HG03571 (cell line): ENCODE measurements around the gene BORCS5.
A peak's percentile ranks its signal among the peaks of the same experiment; 100 is the strongest.
"Not testable (repeated sequence)": the region's sequence is repeated elsewhere in the genome, so short reads cannot be mapped to it uniquely, and the experiment has no call there.

Experiments used
- ATAC-seq: cut with Tn5 transposase; IDR thresholded peaks from one replicate; pipeline ENCODE4 v1.9.1; 2021; ENCODE audit not compliant: unreplicated experiment

Gene BORCS5

DNA sequence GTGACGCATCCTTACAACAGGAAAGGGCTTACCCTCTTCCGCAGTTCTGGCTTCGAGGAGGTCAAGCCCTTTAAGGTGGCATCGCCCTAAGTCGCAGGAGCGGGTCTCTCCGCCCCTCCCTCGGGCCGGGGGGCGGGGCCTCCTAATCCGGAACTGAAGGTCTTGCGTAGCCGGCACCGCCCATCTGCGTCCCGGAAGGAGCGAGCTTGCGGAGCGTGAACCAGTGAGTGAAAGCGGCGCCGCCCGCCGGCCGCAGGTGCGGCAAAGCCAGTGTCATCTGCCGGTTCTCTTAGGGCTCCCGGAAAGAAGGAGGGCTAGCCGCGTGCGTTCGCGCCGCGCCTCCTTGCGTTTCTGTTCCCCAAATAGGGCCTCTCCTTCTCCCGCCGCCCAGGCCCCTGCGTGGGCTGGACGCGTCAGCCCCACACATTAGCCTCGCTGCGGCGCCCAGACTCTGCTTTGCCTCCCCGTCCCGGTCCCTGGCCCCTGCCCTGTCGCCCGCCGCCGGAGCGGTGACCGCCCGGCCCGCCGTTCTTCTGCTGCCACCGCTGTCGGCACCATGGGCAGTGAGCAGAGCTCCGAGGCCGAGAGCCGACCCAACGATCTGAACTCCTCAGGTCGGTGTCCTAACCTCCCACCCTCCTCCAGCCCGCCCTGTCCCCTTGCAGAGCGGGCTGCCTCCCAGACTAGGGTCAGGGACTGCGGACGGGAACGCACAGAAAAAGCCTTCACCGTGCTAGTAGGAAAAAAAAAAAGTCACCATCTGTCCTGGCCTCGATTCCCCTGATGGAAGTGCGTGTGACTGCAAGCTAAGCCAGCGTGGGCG lies at the start of gene BORCS5:
Gene BORCS5, plus strand, starts transcription at position 183 of the 823 bp plus-strand sequence. Its CDS starts 374 bp downstream, at position 557.
- ATAC-seq = peak; percentile 84

DNA sequence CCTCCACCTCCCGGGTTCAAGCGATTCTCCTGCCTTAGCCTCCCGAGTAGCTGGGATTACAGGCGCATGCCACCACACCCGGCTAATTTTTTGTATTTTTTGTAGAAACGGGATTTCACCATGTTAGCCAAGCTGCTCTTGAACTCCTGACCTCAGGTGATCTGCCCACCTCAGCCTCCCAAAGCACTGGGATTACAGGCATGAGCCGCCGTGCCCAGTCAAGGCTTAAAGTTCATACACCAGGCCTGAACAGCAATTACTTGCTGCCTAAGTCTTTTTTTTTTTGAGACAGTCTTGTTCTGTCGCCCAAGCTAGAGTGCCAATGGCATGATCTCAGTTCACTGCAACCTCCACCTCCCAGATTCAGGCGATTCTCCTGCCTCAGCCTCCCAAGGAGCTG lies 46.2 kb upstream of the BORCS5 start:
- not testable (repeated sequence) for ATAC-seq

DNA sequence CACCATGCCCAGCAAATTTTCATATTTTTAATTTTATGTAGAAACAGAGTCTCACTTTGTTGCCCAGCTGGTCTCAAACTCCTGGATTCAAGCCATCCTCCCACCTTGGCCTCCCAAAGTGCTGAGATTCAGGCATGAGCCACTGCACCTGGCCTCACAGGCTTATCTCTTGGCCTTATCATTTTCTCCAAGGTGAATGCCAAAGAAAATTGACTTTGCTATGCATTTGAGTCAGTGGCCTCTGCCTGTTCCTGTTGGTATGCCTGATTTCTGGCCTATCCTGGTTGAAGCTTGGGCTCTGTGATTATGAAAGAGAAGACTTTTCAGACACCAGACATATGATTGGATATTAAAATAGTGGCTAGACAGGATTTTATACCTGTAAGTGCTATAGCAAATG lies 41.0 kb upstream of the BORCS5 start:
- ATAC-seq = no peak

DNA sequence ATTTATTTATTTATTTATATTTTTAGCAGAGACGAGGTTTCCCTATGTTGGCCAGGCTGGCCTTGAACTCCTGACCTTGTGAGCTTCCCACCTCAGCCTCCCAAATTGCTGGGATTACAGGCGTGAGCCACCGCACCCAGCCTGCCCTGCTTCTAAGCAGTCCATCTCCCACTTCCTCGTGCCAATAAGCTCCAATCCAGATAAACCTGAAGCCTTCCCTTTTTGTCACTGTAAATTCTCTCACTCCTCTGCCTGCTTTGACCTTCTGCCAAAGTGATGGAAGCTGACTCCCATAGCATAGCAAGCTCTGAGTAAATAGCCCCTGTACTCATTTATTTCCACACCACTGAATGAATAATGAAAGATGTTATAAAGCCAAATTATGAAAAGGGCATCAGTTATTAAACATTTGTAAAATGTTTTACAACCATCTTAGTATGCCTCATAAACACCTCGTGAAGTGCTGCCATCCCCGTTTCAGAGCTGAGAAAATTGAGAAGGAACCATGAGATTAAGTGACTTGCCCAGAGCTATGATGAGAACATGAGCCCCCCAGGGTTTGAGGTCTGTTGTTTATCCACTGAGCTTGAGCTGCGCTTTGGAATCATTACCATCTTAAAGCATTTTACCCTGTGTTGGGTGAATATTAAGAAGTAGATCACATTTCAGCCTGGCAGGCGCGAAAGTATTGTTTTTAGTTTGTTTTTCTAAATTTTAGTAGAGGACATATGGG lies 37.3 kb upstream of the BORCS5 start:
- ATAC-seq = no peak

- no peak for ATAC-seq
Observed at GRCh38 chr12:12323118-12323517, 33.8 kb upstream of the BORCS5 start.

DNA sequence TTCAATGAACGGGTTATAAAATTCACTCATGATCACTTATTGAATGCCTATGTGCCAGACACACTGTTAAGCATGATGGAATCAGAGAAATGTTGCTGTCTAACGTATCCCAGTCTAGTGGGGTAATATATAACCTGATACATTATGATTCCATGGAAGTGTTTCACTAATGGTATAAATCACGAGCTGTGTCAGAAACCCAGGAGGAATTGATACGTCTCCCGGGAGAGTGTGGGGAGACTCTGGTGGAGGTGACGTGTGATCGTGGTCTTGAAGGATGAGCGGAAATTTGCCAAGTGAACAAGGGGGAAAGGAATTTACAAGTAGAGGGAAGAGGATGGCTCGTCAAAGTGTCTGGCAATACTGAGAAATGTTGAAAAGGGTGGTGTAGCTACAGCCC lies 33.3 kb upstream of the BORCS5 start:
- ATAC-seq = no peak

- no peak for ATAC-seq
Observed at GRCh38 chr12:12326262-12326661, 30.6 kb upstream of the BORCS5 start.

DNA sequence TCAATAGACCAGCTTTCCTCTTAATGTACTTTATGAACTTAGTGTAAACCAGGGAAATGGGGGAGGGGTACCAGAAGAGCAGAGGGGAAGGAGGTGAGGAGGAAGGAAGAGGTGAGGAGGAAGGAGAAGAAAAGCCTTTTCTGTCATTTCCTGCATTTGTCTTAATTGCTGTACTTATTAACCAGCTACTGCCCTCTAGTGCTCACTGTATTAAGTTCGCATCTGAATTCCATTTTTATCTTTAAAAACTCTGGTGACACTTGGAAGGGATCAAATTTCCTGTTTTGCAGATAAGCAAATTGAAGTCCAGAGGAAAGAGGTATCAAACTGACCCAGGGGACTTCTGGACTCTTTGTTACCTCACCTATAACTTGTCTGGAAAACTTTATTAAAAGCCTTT lies 29.1 kb upstream of the BORCS5 start:
- no peak for ATAC-seq

DNA sequence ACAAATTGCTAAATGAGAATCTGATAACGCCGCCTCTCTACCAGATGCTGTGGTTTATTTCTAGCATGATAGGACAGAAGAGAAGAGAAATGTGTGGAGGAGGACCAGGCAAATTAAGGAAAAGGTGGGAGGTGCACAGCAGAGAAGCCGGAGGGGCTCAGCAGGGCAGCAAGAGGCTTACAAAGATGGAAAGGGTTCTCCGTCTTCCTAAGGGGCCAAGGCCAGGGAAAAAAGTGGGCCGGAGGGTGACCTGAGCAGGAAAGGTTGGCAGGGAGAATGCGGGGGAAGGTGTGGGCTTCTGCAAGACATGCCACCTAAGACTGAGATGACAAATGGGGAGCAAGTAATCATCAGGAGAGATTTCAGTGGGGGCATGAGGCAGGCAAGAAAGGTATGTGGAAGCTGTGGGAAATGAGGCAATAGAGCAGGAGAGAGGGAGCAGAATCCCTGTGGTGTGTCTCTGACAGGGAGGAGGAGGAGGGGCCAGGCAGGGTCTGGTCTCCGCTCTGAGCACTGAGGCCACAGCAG lies 25.6 kb upstream of the BORCS5 start:
- ATAC-seq = no peak

- no peak for ATAC-seq
Observed at GRCh38 chr12:12331896-12332295, 25.0 kb upstream of the BORCS5 start.

DNA sequence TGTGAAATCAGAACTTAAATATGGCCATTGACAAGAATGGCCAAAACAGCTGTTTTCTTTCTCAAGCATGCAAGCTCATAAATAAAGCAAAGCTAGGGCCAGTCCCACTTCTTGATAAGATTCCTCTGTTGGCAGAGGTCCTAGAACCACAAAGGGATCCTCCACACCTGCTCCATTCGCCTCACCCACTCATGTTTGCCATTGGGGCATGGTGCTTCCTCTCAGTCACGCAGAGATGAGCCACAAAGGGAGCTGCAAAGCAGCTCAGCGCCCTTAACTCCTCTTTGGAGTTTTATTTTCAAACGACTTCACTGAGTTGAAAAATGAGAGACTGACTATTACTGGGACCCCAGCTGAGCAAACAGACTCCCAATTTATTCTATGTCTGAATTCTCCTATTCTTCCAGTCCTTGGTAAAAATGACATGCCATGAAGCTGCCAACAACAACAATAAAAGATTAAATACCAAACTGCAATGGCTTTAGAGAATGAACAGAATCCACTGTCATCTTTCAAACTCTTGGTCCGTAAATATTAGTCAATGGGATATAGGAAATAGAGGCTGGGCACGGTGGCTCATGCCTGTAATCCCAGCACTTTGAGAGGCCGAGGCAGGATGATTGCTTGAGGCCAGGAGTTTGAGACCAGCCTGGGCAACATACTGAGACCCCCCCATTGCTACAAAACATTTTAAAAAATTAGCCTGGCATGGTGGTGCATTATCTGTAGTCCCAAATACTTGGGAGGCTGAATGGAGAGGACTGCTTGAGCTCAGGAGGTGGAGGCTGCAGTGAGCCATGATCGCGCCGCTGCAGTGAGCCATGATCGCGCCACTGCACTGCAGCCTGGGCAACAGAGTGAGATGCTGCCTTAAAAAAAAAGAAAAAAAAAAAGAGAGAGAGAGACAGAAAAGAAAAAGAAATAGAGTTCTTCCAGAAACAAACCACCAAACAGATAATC lies 23.2 kb upstream of the BORCS5 start:
- no peak for ATAC-seq

- ATAC-seq = no peak
Observed at GRCh38 chr12:12334367-12335040, 22.4 kb upstream of the BORCS5 start.

GRCh38 chr12:12336049-12336411 lies 20.8 kb upstream of the BORCS5 start:
- no peak for ATAC-seq

DNA sequence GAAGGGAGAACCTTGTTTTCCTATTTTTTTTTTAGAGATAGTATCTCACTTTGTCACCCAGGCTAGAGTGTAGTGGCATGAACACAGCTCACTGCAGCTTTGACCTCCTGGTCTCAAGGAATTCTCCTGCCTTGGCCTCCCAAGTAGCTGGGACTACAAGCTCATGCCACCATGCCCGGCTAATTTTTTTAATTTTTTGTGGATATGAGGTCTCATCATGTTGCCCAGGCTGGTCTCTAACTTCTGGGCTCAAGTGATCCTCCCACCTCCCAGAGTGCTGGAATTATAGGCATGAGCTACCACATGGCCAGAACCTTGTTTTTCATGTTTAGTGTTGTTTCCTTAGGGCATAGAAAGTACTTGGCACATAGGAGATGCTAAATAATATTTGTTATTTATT lies 20.4 kb upstream of the BORCS5 start:
- ATAC-seq = no peak

- ATAC-seq = no peak
Observed at GRCh38 chr12:12338527-12339168, 18.2 kb upstream of the BORCS5 start.

- ATAC-seq = no peak
Observed at GRCh38 chr12:12349711-12350665, 6.9 kb upstream of the BORCS5 start, which contains the start of gene MANSC1. MANSC1 (minus strand) TSS chr12:12350242; CDS start chr12:12343314, 6,928 bp downstream.

DNA sequence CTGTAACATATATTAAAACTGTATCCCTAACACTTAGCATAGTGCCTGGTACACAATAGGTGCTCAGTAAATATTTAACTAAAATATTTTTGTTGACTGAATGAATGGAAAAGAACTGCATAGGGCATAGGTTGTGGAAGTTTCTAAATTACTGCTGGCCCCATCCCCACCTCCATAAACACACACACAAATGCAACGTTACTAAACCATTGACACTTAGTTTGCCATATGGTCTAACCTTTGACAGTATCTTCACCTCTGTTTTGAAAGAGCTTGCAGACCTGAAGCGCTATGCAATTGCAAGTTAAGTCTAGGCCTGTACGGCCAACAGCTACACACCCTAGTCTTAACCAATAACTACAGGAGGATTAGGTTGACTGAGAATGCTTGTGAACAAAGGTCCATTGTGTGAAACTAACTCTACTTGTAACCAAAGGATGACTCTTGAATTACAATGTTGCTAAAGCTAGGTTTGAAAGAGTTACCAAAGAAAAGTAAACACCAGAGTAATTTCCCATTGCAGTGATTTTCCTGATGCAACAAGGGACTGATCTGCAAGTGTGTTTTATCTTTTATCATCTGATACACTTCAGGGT lies 5.9 kb upstream of the BORCS5 start:
- ATAC-seq = no peak

DNA sequence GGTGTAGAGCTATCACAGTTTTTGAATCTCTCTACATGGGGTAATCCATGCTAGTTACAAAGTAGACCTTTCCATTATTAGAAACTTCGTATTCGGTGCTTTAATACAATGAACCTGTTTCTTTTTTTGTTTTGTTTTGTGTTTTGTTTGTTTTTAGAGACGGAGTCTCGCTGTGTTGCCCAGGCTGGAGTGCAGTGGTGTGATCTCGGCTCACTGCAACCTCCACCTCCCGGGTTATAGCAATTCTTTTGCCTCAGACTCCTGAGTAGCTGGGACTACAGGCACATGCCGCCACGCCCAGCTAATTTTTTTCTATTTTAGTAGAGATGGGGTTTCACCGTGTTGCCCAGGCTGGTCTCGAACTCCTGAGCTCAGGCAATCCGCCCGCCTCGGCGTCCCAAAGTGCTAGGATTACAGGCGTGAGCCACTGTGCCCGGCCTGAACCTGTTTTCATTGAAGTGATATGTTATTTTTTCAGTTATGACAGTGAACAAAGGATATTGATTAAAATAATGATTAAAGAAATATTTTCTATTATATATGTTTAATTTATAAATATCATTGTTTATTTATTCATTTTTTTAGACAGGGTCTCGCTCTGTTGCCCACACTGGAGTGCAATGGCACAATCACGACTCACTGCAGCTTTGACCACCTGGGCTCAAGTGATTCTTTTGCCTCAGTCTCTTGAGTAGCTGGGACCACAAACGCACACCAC lies 5.3 kb upstream of the BORCS5 start:
- not testable (repeated sequence) for ATAC-seq
